Hepatocyte (in vitro differentiated cells): Measurements from ENCODE around the gene GPR45. TPM values are rescaled to one million over a fixed set of nuclear protein-coding genes. Genes with fewer than 3 reads are reported as not detected.

Source experiments
- DNase-seq: peaks from one replicate; pipeline ENCODE4 v3.0.0-alpha.2; 2016; ENCODE audit warnings: low spot score
- H2AFZ ChIP-seq: fragments of 200-600 bp; sonication (generic); 2 replicates; pipeline ENCODE4 v1.6.0; 2016; ENCODE audit warnings: antibody characterized with exemption, mild to moderate bottlenecking
- H3K27ac ChIP-seq: fragments of 200-600 bp; sonication (generic); 2 replicates; pipeline ENCODE4 v1.5.1; 2016; ENCODE audit warnings: mild to moderate bottlenecking
- H3K27me3 ChIP-seq: fragments of 200-600 bp; sonication (generic); 2 replicates; pipeline ENCODE4 v1.6.1; 2016
- H3K36me3 ChIP-seq: fragments of 200-600 bp; sonication (generic); replicated peaks from 2 replicates; pipeline ENCODE4 v1.5.1; 2016; ENCODE audit warnings: low read depth; ENCODE audit not compliant: insufficient read depth
- H3K4me1 ChIP-seq: fragments of 200-600 bp; sonication (generic); 2 replicates; pipeline ENCODE4 v1.5.1; 2016; ENCODE audit warnings: mild to moderate bottlenecking, moderate library complexity; ENCODE audit not compliant: insufficient read depth
- H3K4me2 ChIP-seq: fragments of 200-600 bp; sonication (generic); 2 replicates; pipeline ENCODE4 v1.6.0; 2016
- H3K4me3 ChIP-seq: fragments of 200-600 bp; sonication (generic); 2 replicates; pipeline ENCODE4 v1.5.1; 2016; ENCODE audit warnings: mild to moderate bottlenecking
- H3K79me2 ChIP-seq: fragments of 200-600 bp; sonication (generic); 2 replicates; pipeline ENCODE4 v1.6.0; 2017; ENCODE audit warnings: mild to moderate bottlenecking
- H3K9me2 ChIP-seq: fragments of 200-600 bp; sonication (generic); replicated peaks from 2 replicates; pipeline ENCODE4 v1.6.0; 2017; ENCODE audit warnings: mild to moderate bottlenecking; ENCODE audit not compliant: insufficient read depth
- H3K9me3 ChIP-seq: fragments of 200-600 bp; sonication (generic); 2 replicates; pipeline ENCODE4 v1.5.1; 2016; ENCODE audit warnings: low read depth, mild to moderate bottlenecking
- H4K20me1 ChIP-seq: fragments of 200-600 bp; sonication (generic); 2 replicates; pipeline ENCODE4 v1.6.0; 2016; ENCODE audit warnings: mild to moderate bottlenecking; ENCODE audit not compliant: insufficient read depth, poor library complexity, severe bottlenecking
- EZH2 ChIP-seq: fragments of 200-600 bp; sonication (generic); IDR thresholded peaks from 2 replicates; pipeline ENCODE4 v1.6.1; 2016; ENCODE audit warnings: antibody characterized with exemption, mild to moderate bottlenecking, borderline replicate concordance
- EZH2phosphoT487 ChIP-seq: fragments of 200-600 bp; sonication (generic); IDR thresholded peaks from one replicate; pipeline ENCODE4 v1.6.1; 2018; ENCODE audit warnings: antibody characterized with exemption, mild to moderate bottlenecking, low read depth, moderate library complexity; ENCODE audit not compliant: unreplicated experiment, severe bottlenecking
- WGBS: methylation state at CpG from one replicate; pipeline ENCODE4 v1.1.6; 2016; ENCODE audit warnings: low lambda C conversion rate; ENCODE audit errors: missing lambda C conversion rate; 5-methylcytosine and 5-hydroxymethylcytosine counted together
- polyA plus RNA-seq: library from polyadenylated mRNA; unstranded; fragments of >200 nt; fragmentation: Nextera tagmentation; extraction: Ambion mirVana; gene quantifications from 2 replicates; pipeline ENCODE4 v1.2.1, GENCODE V29; 2016
- total RNA-seq: library from RNA; depleted of rRNA; stranded (reverse); fragments of >200 nt; gene quantifications from 2 replicates; pipeline ENCODE4 v1.2.3, GENCODE V29; 2014
- TF ChIP-seq, protein P1 (sequence below): fragments of 200-600 bp; sonication (generic); IDR thresholded peaks from 2 replicates; pipeline ENCODE4 v1.5.1; 2016; ENCODE audit warnings: antibody characterized with exemption, mild to moderate bottlenecking; ENCODE audit not compliant: poor library complexity

Gene GPR45
- total and polyA plus RNA-seq, 2 experiments from 2014 or later = not detected

DNA sequence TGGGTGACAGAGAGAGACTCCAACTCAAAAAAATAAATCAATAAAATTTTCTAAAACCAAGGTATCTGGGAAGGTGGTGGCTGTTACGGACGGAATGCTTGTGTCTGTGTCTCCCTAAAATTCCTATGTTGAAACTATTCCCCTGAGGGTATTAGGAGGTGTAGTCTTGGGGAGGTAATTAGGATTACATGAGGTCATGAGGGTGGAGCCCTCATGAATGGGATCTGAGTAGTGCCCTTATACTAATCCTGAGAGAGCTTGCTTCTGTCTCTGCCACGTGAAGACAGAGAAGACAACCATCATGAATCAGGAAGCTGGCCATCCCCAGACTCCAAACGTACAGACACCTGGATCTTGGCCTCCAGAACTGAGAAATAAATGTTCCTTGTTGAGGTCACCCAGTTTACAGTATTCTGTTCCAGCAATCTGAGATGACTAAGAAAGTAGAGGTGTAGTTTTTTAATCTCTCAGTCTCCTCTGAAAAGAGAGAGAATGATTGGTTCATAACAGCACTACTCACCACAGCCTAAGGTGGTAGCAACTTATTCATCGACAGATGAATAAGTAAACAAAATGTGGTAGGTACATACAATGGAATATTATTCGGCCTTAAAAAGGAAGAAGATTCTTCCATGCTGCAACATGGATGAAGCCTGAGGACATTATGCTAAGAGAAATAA, 49.6 kb downstream of the GPR45 start:
- H3K9me2 ChIP-seq = no peaks in the 10 kb centered on the region
- H3K27ac ChIP-seq = no peak overlapping the region
- H3K4me1 ChIP-seq = no peaks in the 10 kb centered on the region
- 94% methylated on average over 6 of the region's 6 CpGs for WGBS
- no peak overlapping the region for H2AFZ ChIP-seq
- no peaks in the 10 kb centered on the region for H3K9me3 ChIP-seq
- no peaks in the 10 kb centered on the region for H4K20me1 ChIP-seq
- H3K27me3 ChIP-seq = no peaks in the 10 kb centered on the region
- TF ChIP-seq EZH2 (no peak), EZH2phosphoT487 (no peak)
- TF ChIP-seq, protein P1, sequence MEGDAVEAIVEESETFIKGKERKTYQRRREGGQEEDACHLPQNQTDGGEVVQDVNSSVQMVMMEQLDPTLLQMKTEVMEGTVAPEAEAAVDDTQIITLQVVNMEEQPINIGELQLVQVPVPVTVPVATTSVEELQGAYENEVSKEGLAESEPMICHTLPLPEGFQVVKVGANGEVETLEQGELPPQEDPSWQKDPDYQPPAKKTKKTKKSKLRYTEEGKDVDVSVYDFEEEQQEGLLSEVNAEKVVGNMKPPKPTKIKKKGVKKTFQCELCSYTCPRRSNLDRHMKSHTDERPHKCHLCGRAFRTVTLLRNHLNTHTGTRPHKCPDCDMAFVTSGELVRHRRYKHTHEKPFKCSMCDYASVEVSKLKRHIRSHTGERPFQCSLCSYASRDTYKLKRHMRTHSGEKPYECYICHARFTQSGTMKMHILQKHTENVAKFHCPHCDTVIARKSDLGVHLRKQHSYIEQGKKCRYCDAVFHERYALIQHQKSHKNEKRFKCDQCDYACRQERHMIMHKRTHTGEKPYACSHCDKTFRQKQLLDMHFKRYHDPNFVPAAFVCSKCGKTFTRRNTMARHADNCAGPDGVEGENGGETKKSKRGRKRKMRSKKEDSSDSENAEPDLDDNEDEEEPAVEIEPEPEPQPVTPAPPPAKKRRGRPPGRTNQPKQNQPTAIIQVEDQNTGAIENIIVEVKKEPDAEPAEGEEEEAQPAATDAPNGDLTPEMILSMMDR = no peak
- no peak for DNase-seq
- no peaks in the 10 kb centered on the region for H3K36me3 ChIP-seq
- H3K79me2 ChIP-seq = no peaks in the 10 kb centered on the region
- H3K4me2 ChIP-seq = no peak overlapping the region
- H3K4me3 ChIP-seq = no peak overlapping the region

DNA sequence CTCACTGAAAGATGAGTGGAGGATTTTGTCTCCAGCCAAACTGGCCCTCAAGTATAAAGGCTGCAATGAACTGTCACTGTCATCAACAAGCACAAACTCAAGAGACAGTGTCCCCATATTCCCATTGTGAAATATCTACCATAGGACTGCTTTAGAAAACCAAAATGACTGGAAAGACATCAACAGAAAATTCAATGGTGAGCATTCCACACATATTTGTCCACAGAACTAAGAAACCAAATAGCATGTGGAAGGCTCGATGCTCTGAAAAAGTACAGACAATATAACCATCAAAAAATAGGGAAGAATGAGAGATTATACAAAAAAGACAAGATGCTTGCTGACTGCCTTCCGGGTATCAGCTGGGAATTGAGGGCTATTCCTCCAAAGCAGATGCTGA, 50.4 kb downstream of the GPR45 start:
- Histone ChIP-seq H2AFZ (no peak overlapping the region), H3K9me3 (no peaks in the 10 kb centered on the region), H3K4me1 (no peaks in the 10 kb centered on the region), H3K9me2 (no peaks in the 10 kb centered on the region), H3K4me2 (no peak overlapping the region), H3K27ac (no peak overlapping the region), H3K79me2 (no peaks in the 10 kb centered on the region), H4K20me1 (no peaks in the 10 kb centered on the region), H3K27me3 (no peaks in the 10 kb centered on the region), H3K36me3 (no peaks in the 10 kb centered on the region), H3K4me3 (no peak overlapping the region)
- WGBS = 84% methylated on average over 2 of the region's 2 CpGs
- TF ChIP-seq, protein P1 = no peak
- no peak for DNase-seq

Other genes with a start within 250 kb of the GPR45 start
- 30.8 and 31.9 TPM in 2 replicates for gene MRPS9, start 203.7 kb upstream of the GPR45 start, total RNA-seq
- gene MRPS9, start 203.7 kb upstream of the GPR45 start, polyA plus RNA-seq = 35.0 and 36.1 TPM in 2 replicates
- 17.7 and 18.3 TPM in 2 replicates for gene TGFBRAP1, start 88.0 kb downstream of the GPR45 start, total RNA-seq
- gene TGFBRAP1, start 88.0 kb downstream of the GPR45 start, polyA plus RNA-seq = 10.4 and 11.0 TPM in 2 replicates
- gene C2orf49, start 95.8 kb downstream of the GPR45 start, total RNA-seq = 16.3 and 19.6 TPM in 2 replicates
- 13.5 and 16.9 TPM in 2 replicates for gene C2orf49, start 95.8 kb downstream of the GPR45 start, polyA plus RNA-seq
- gene FHL2, start 157.3 kb downstream of the GPR45 start, total RNA-seq = 17.9 and 19.7 TPM in 2 replicates
- gene FHL2, start 157.3 kb downstream of the GPR45 start, polyA plus RNA-seq = 18.8 and 22.3 TPM in 2 replicates